Common myeloid progenitor, CD34-positive (primary cell): ENCODE measurements around the gene TLR6. TPM values are rescaled to one million over a fixed set of nuclear protein-coding genes. Genes with fewer than 3 reads are reported as not detected.

Experiments used
- CTCF ChIA-PET: fragments of 350-600 bp; sonication (Branson Sonifier 250); formaldehyde crosslinking; loops from one replicate; lab custom pipeline; 2021; ENCODE audit warnings: antibody characterized with exemption; lab: Charles Lee
- POLR2A ChIA-PET: fragments of 350-600 bp; sonication (Branson Sonifier 250); formaldehyde crosslinking; loops from one replicate; lab custom pipeline; 2021; ENCODE audit warnings: antibody characterized with exemption; lab: Charles Lee
- DNase-seq, 3 donors: peaks; one replicate each; pipeline versions ENCODE4 v3.0.0 to v3.0.0-alpha.2; 2013
- H3K27ac ChIP-seq, 2 experiments: 1 replicate in 1 of 2; 2 replicates in 1 of 2; pipeline ENCODE4 v1.7.0; 2013; ENCODE audit warnings: inconsistent platforms in 2 of 2, low read length in 2 of 2, mild to moderate bottlenecking in 2 of 2, low read depth in 1 of 2, moderate library complexity in 1 of 2; ENCODE audit not compliant: severe bottlenecking in 2 of 2, insufficient read depth in 1 of 2, poor library complexity in 1 of 2
- H3K27me3 ChIP-seq, 5 experiments: replicated peaks in 2 of 5; 1 replicate in 3 of 5; 2 replicates in 2 of 5; pipeline versions ENCODE4 v1.6.1 to v1.7.0; 2013; ENCODE audit warnings: low read length in 4 of 5, mild to moderate bottlenecking in 2 of 5, moderate library complexity in 2 of 5, inconsistent platforms in 1 of 5; ENCODE audit not compliant: insufficient read depth in 5 of 5, control insufficient read depth in 4 of 5
- H3K36me3 ChIP-seq, 4 experiments: 1 replicate in 2 of 4; 2 replicates in 2 of 4; pipeline versions ENCODE4 v1.6.1 to v1.7.0; 2013; ENCODE audit warnings: low read length in 3 of 4, control low read depth in 1 of 4, mild to moderate bottlenecking in 1 of 4; ENCODE audit not compliant: control insufficient read depth in 4 of 4, insufficient read depth in 4 of 4
- H3K4me1 ChIP-seq, 4 experiments: 1 replicate in 3 of 4; 2 replicates in 1 of 4; pipeline versions ENCODE4 v1.6.1 to v1.7.1; 2013; ENCODE audit warnings: low read length in 3 of 4, mild to moderate bottlenecking in 3 of 4, control low read depth in 1 of 4, inconsistent platforms in 1 of 4, moderate library complexity in 1 of 4; ENCODE audit not compliant: control insufficient read depth in 4 of 4, insufficient read depth in 4 of 4; ENCODE audit errors: control extremely low read depth in 1 of 4
- H3K4me3 ChIP-seq, 7 experiments: 1 replicate in 4 of 7; 2 replicates in 3 of 7; pipeline versions ENCODE4 v1.5.1 to v1.7.0; 2013; ENCODE audit warnings: mild to moderate bottlenecking in 7 of 7, low read length in 6 of 7, moderate library complexity in 6 of 7, inconsistent platforms in 2 of 7, low read depth in 2 of 7, control low read depth in 1 of 7; ENCODE audit not compliant: insufficient read depth in 4 of 7, control insufficient read depth in 1 of 7; ENCODE audit errors: extremely low read depth in 1 of 7
- H3K9me3 ChIP-seq, 5 experiments: 1 replicate in 4 of 5; 2 replicates in 1 of 5; pipeline versions ENCODE4 v1.6.1 to v1.7.1; 2013; ENCODE audit warnings: low read length in 4 of 5, mild to moderate bottlenecking in 2 of 5, inconsistent platforms in 1 of 5, low read depth in 1 of 5, moderate library complexity in 1 of 5; ENCODE audit not compliant: control insufficient read depth in 4 of 5, insufficient read depth in 2 of 5; ENCODE audit errors: control extremely low read depth in 1 of 5
- WGBS: methylation state at CpG from one replicate; pipeline ENCODE4 v1.1.5; 2013; ENCODE audit not compliant: insufficient coverage; 5-methylcytosine and 5-hydroxymethylcytosine counted together
- polyA plus RNA-seq: library from polyadenylated mRNA; unstranded; fragments of 120-200 nt; gene quantifications from one replicate; pipeline ENCODE4 v1.2.1, GENCODE V29; 2013

Gene TLR6, protein sequence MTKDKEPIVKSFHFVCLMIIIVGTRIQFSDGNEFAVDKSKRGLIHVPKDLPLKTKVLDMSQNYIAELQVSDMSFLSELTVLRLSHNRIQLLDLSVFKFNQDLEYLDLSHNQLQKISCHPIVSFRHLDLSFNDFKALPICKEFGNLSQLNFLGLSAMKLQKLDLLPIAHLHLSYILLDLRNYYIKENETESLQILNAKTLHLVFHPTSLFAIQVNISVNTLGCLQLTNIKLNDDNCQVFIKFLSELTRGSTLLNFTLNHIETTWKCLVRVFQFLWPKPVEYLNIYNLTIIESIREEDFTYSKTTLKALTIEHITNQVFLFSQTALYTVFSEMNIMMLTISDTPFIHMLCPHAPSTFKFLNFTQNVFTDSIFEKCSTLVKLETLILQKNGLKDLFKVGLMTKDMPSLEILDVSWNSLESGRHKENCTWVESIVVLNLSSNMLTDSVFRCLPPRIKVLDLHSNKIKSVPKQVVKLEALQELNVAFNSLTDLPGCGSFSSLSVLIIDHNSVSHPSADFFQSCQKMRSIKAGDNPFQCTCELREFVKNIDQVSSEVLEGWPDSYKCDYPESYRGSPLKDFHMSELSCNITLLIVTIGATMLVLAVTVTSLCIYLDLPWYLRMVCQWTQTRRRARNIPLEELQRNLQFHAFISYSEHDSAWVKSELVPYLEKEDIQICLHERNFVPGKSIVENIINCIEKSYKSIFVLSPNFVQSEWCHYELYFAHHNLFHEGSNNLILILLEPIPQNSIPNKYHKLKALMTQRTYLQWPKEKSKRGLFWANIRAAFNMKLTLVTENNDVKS
- polyA plus RNA-seq: 7.0 TPM

DNA sequence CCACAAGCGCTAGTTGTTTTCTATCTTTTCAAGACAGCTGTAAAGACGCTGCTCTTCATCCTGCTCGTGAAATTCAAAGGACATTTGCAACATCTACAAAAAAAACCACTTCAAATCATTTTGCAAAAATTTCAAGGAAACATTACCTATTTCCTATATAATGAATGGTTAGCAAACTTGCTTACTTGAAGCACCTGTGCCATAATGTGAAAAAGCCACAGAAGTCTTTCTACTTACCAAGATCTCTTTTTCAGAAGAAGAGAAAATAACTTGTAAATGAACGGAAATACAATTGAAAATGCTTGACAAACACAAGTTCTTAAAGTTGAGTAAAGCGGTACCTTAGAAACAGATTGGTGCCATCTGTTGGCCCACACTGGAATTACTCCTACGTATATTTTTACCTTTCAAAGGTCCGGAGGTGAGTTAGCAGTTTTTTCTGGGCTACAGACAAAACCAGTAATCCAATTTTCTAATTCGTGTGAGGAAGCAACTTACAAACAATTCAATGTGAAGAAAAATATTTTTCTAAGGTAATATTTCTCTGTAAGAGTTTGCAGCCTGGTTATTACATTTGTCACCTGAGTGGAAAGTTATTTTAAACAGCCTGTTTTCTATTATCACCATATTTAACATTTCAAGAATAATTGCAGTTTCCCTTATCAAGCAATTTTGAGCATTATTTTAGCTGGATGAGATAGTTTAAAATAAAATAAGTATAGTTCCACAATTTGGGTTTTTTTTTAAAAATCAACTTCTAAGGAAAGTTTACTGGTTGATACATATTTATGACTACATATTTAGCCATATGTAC lies at the start of gene TLR6:
Gene TLR6 (minus strand): TSS at position 294 of the 814 bp plus-strand sequence. CDS start 27,344 bp downstream, outside the sequence.
- no peaks in the 10 kb centered on the region for H3K27me3 ChIP-seq
- peaks cover 9 to 34% (median 25%) of the 10 kb centered on the region in 4 experiments for H3K4me1 ChIP-seq
- H3K36me3 ChIP-seq: no peaks in the 10 kb centered on the region
- peak within 1 kb of the TSS in 6 of 7 experiments; percentile 66 to 89 (median 70) for H3K4me3 ChIP-seq
- H3K9me3 ChIP-seq: no peaks in the 10 kb centered on the region
- peak; percentile 88 to 94 (median 93) for DNase-seq
- 37% methylated on average over 3 of the region's 8 CpGs for WGBS
- peak within 1 kb of the TSS; percentile 64 to 86 for H3K27ac ChIP-seq
- POLR2A ChIA-PET: no interaction called here
- CTCF ChIA-PET: interaction anchor here (1.1 to 4.4 kb wide), 7 partner anchors 10 to 683 kb away, joined by 3 to 26 read pairs (median 6); partner anchors contain the start of genes TLR1 and TLR10

DNA sequence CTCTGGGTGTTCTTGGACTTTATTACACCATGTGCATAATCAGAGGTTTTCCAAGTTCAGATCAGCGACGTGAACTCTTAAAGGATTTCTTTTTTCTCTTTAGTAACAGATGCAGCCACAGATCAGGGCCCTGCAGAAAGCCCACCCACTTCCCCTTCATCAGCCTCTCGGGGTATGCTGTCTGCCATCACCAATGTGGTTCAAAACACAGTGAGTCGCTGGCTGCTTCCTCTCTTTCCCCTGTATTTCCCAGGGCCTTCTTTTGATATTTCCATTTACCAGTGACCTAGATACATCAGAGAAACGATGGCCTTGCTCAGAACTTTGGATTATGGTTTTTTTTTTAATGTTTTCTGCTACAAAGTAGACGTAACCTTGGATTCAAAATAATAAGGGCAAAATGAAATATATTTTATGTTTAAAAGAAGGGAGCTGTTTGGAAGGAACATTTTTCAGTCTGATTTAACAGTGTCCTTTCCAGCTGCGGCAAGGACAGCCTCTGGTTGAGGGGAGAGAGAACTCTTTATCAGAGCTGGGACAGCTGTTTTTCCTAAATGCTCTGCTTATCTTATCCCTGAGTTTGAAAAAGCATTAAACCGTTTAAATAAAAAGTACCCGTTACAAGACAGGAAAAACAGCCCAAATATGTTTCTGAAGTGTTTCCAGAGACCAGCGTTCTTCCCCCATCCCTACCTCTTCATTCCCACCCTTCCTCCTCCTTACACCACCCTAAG lies 49.2 kb upstream of the TLR6 start:
- 0% methylated on average over 6 of the region's 10 CpGs for WGBS
- CTCF ChIA-PET: interaction anchor here (0.5 to 11.2 kb wide), 7 partner anchors 11 to 237 kb away, joined by 3 to 136 read pairs (median 5); no protein-coding TSS in a partner anchor
- POLR2A ChIA-PET: interaction anchor here (0.6 to 0.7 kb wide), 2 partner anchors 176 to 469 kb away, joined by 3 to 4 read pairs; no protein-coding TSS in a partner anchor
- peak overlapping the region; percentile 31 to 69 for H3K27ac ChIP-seq
- no peaks in the 10 kb centered on the region for H3K27me3 ChIP-seq
- H3K36me3 ChIP-seq: no peaks in the 10 kb centered on the region
- peaks cover 0 to 10% (median 6%) of the 10 kb centered on the region in 4 experiments for H3K4me1 ChIP-seq
- peak; percentile 24 to 81 (median 73) for DNase-seq
- H3K9me3 ChIP-seq: no peaks in the 10 kb centered on the region
- peak overlapping the region in 3 of 7 experiments; percentile 30 to 43 (median 34) for H3K4me3 ChIP-seq

DNA sequence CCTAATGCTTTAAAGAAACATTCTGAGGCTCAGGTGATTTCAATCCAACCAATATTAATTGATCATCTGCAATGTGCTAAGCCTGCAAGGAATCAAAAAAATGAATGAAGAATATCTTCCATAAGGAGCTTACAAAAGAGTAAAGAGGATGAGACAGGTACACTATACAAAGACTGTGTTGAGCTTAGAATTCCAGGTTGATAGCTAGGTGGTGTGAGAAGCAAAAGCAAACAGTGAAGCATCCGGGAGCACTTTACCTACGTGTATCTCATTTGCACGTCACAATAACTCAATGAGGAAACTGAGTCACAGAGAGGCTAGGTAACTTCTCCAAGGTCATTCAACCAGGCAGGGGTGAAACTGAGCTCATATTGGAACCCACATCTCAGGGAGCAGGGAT lies 48.1 kb upstream of the TLR6 start:
- POLR2A ChIA-PET: interaction anchor here (0.6 kb wide), 2 partner anchors 9 to 80 kb away, joined by 3 to 4 read pairs; no protein-coding TSS in a partner anchor
- no peaks in the 10 kb centered on the region for H3K36me3 ChIP-seq

DNA sequence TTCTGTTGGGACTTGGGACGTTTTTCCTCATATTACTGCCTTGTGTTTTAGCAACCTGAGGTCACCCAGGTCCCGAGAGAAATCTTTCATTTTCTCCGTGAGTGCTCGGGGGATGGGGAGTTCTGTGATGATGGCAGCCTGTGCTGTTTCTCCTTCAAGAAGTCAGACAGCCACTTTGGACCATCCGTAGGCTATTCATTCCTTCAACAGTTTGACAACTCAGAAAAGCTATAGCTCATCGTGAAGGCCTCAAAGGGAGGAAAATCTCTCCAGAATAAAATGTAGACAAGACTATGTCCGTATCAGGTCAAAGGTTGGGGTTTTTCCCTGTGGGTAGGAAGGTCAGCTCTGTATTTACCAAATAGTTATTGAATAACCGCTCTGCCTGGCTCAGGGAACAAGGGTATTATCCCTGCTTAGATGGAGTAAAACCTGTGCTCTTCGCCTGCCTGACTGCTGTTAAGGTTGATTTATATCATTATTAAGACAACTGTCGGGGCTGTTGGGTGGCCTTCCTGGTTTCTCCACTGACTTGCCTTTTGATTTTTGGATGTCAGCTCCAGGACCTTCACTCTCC lies 47.6 kb upstream of the TLR6 start:
- POLR2A ChIA-PET: no interaction called here
- Histone ChIP-seq H3K9me3 (no peaks in the 10 kb centered on the region), H3K36me3 (no peaks in the 10 kb centered on the region), H3K27me3 (no peaks in the 10 kb centered on the region), H3K27ac (no peak overlapping the region), H3K4me3 (no peak overlapping the region), H3K4me1 (peaks cover 0 to 10% (median 6%) of the 10 kb centered on the region in 4 experiments)
- 94% methylated on average over 7 of the region's 10 CpGs for WGBS
- CTCF ChIA-PET: interaction anchor here (0.9 to 11.2 kb wide), 12 partner anchors 23 to 229 kb away, joined by 3 to 136 read pairs (median 4); no protein-coding TSS in a partner anchor
- DNase-seq: no peak

More for the DNA sequence above, 48.1 kb upstream of the TLR6 start:
- H3K4me3 ChIP-seq: no peak overlapping the region
- no peaks in the 10 kb centered on the region for H3K27me3 ChIP-seq
- peaks cover 0 to 10% (median 6%) of the 10 kb centered on the region in 4 experiments for H3K4me1 ChIP-seq
- H3K9me3 ChIP-seq: no peaks in the 10 kb centered on the region
- no peak for DNase-seq
- 100% methylated on average over 3 of the region's 3 CpGs for WGBS
- H3K27ac ChIP-seq: no peak overlapping the region
- CTCF ChIA-PET: interaction anchor here (0.8 to 11.2 kb wide), 11 partner anchors 22 to 532 kb away, joined by 3 to 136 read pairs (median 4); no protein-coding TSS in a partner anchor

DNA sequence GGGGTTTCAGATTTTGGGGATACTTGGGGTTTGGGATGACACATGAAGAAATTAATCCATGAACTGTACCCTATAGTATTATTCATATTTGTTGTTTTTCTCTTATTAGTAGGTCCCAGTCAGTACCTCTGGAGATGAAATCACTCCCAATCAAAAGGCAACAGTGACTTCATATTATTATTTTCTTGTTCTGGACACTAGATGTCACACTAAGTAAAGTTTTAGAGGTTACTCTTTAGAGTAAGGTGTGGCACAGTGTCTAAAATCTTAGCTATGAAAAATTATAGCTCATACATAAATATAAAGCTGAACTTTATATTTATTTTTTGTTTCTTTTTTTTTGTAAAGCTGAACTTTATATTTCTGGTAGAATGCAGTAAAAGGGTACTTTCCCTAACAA lies 46.1 kb upstream of the TLR6 start:
- Histone ChIP-seq H3K36me3 (no peaks in the 10 kb centered on the region), H3K27ac (no peak overlapping the region), H3K27me3 (no peaks in the 10 kb centered on the region), H3K4me1 (peaks cover 0 to 10% (median 6%) of the 10 kb centered on the region in 4 experiments), H3K4me3 (no peak overlapping the region), H3K9me3 (no peaks in the 10 kb centered on the region)
- peak; percentile 45 to 70 (median 61) for DNase-seq
- CTCF ChIA-PET: interaction anchor here (0.6 to 11.2 kb wide), 28 partner anchors 8 to 534 kb away, joined by 3 to 136 read pairs (median 3); no protein-coding TSS in a partner anchor
- POLR2A ChIA-PET: no interaction called here
